HepG2 (cell line): Measurements from ENCODE around the gene STRA6. TPM values are rescaled to one million over a fixed set of nuclear protein-coding genes. Genes with fewer than 3 reads are reported as not detected.

Source experiments
- ATAC-seq: fragments of 200-7000 bp; cut with Tn5 transposase; 3 replicates; pipeline ENCODE4 v1.9.1; 2020; ENCODE audit warnings: mild to moderate bottlenecking, moderate library complexity
- BruUV-seq: library from RNA; stranded (reverse); fragments of 400-500 nt; replicated peaks from 2 replicates; lab custom pipeline; 2021; lab: Mats Ljungman, UMichigan
- CTCF ChIA-PET: fragments of 300-600 bp; formaldehyde crosslinking; extraction: SDS; loops from one replicate; lab custom pipeline; 2021; ENCODE audit warnings: low total read pairs, inconsistent platforms, low intra/inter-chr PET ratio; lab: Yijun Ruan, JAX
- POLR2A ChIA-PET: fragments of 350-600 bp; sonication (Branson Sonifier 250); formaldehyde crosslinking; loops from one replicate; lab custom pipeline; 2020; ENCODE audit warnings: antibody characterized with exemption, inconsistent platforms; lab: Yijun Ruan, JAX
- DNase-seq: peaks from one replicate; pipeline ENCODE4 v3.0.0-alpha.2; 2015; ENCODE audit warnings: low spot score
- FAIRE-seq: peaks from 3 replicates; lab custom pipeline; 2011; peaks lifted over from hg19 to GRCh38; lab: Jason Lieb, UNC
- H2AFZ ChIP-seq: one replicate; pipeline ENCODE4 v1.6.1; 2011; ENCODE audit warnings: low read length, inconsistent platforms
- H3K27ac ChIP-seq: fragments of 300-600 bp; 3 replicates; pipeline ENCODE4 v1.8.0; 2011; ENCODE audit warnings: mixed run types, mild to moderate bottlenecking, mixed read lengths, low read length, inconsistent platforms; ENCODE audit not compliant: insufficient read depth; ENCODE audit errors: extremely low read length
- H3K27me3 ChIP-seq, 2 experiments: fragments of 200-600 bp in 1 of 2; 2 replicates in 1 of 2; 3 replicates in 1 of 2; pipeline versions ENCODE4 v1.6.0 to v1.8.0; 2011; ENCODE audit warnings: low read length in 2 of 2, mild to moderate bottlenecking in 2 of 2, moderate library complexity in 2 of 2, inconsistent platforms in 1 of 2; ENCODE audit not compliant: insufficient read depth in 2 of 2, control insufficient read depth in 1 of 2
- H3K36me3 ChIP-seq, 2 experiments: fragments of 200-600 bp in 1 of 2; replicated peaks in 1 of 2; 2 replicates in 1 of 2; 3 replicates in 1 of 2; pipeline versions ENCODE4 v1.5.1 to v1.8.0; 2011; ENCODE audit warnings: low read length in 2 of 2, inconsistent platforms in 1 of 2; ENCODE audit not compliant: insufficient read depth in 2 of 2, control insufficient read depth in 1 of 2
- H3K4me1 ChIP-seq: 2 replicates; pipeline ENCODE4 v1.5.1; 2012; ENCODE audit warnings: low read length, inconsistent platforms; ENCODE audit not compliant: insufficient read depth
- H3K4me2 ChIP-seq: 2 replicates; pipeline ENCODE4 v1.6.0; 2011; ENCODE audit warnings: low read depth, low read length, inconsistent platforms
- H3K4me3 ChIP-seq, 3 experiments: fragments of 200-600 bp in 1 of 3; sonication (generic), shearing (Covaris generic) in 1 of 3; replicated peaks in 1 of 3; 2 replicates each; pipeline ENCODE4 v1.5.1; 2011 to 2016; ENCODE audit warnings: low read length in 3 of 3, inconsistent platforms in 2 of 3, low read depth in 2 of 3, mild to moderate bottlenecking in 2 of 3, control low read depth in 1 of 3, mixed read lengths in 1 of 3; ENCODE audit not compliant: insufficient read depth in 1 of 3
- H3K79me2 ChIP-seq: one replicate; pipeline ENCODE4 v1.6.1; 2011; ENCODE audit warnings: low read length, inconsistent platforms; ENCODE audit not compliant: insufficient read depth
- H3K9ac ChIP-seq: 2 replicates; pipeline ENCODE4 v1.6.0; 2011; ENCODE audit warnings: mild to moderate bottlenecking, low read depth, low read length, inconsistent platforms; ENCODE audit not compliant: insufficient read depth
- H3K9me3 ChIP-seq: 2 replicates; pipeline ENCODE4 v1.5.1; 2012; ENCODE audit warnings: mild to moderate bottlenecking, low read length
- H4K20me1 ChIP-seq: 2 replicates; pipeline ENCODE4 v1.6.0; 2011; ENCODE audit warnings: inconsistent platforms, mild to moderate bottlenecking, low read length, moderate library complexity; ENCODE audit not compliant: insufficient read depth
- DR1 ChIP-seq: sonication (generic); formaldehyde crosslinking; IDR thresholded peaks from 2 replicates; pipeline ENCODE4 v1.8.0; 2021; ENCODE audit warnings: mild to moderate bottlenecking, missing genetic modification reagents, inconsistent platforms
- GTF2F1 ChIP-seq: fragments of 150-350 bp; IDR thresholded peaks from 2 replicates; pipeline ENCODE4 v1.6.1; 2014; ENCODE audit warnings: low read length
- IKZF1 ChIP-seq: fragments of 450-650 bp; IDR thresholded peaks from 2 replicates; pipeline ENCODE4 v1.7.1; 2016
- KDM3A ChIP-seq: IDR thresholded peaks from 2 replicates; pipeline ENCODE4 v1.6.1; 2018; ENCODE audit warnings: low read depth, missing compliant biosample characterization
- SP4 ChIP-seq: sonication (generic); formaldehyde crosslinking; IDR thresholded peaks from 2 replicates; pipeline ENCODE4 v1.8.1; 2023; ENCODE audit warnings: mild to moderate bottlenecking, missing genetic modification reagents
- ZNF12 ChIP-seq: sonication (generic); formaldehyde crosslinking; IDR thresholded peaks from 2 replicates; pipeline ENCODE4 v1.5.0; 2020; ENCODE audit warnings: missing genetic modification reagents
- ZNF263 ChIP-seq: sonication (generic); formaldehyde crosslinking; IDR thresholded peaks from 2 replicates; pipeline ENCODE4 v1.4.0; 2020; ENCODE audit warnings: missing genetic modification reagents
- WGBS: methylation state at CpG from one replicate; pipeline ENCODE4 v1.1.6; 2017; ENCODE audit warnings: low lambda C conversion rate; 5-methylcytosine and 5-hydroxymethylcytosine counted together
- in situ Hi-C: cut with HindIII; loops from 2 replicates; pipeline ENCODE4 v1.10.0; 2017; ENCODE audit warnings: low pct_unique_long_range_greater_than_20kb; ENCODE audit not compliant: extremely low pct_ligation_motif_present
- intact Hi-C: fragments of 100-400 bp; cut with micrococcal nuclease; formaldehyde crosslinking; loops from one replicate; pipeline ENCODE4 v1.10.0; 2022; ENCODE audit not compliant: unreplicated experiment
- polyA plus RNA-seq, 8 experiments: library from polyadenylated mRNA; depleted of rRNA in 3 of 8; stranded (reverse) in 7 of 8; unstranded in 1 of 8; fragments of >200 nt; fragmentation: Illumina TruSeq in 4 of 8; extraction: Trizol in 4 of 8; gene quantifications; 2 replicates each; pipeline versions ENCODE4 v1.2.1 to v1.2.3, GENCODE V29; 2011 to 2016; ENCODE audit warnings: low read depth in 4 of 8, missing spikeins in 1 of 8, mixed read lengths in 1 of 8; ENCODE audit not compliant: insufficient read depth in 1 of 8
- total RNA-seq, 5 experiments: library from RNA; depleted of rRNA; stranded (reverse); fragments of >200 nt; fragmentation: Illumina TruSeq; extraction: Trizol; gene quantifications; 2 replicates each; pipeline ENCODE4 v1.2.3, GENCODE V29; 2016; ENCODE audit warnings: low read depth in 1 of 5
- TF ChIP-seq, protein P1 (sequence below): sonication (generic); formaldehyde crosslinking; IDR thresholded peaks from 2 replicates; pipeline ENCODE4; 2020; ENCODE audit warnings: missing genetic modification reagents, mild to moderate bottlenecking, borderline replicate concordance

Gene STRA6
- total and polyA plus RNA-seq, 2 of the 13 experiments (the other 11 are each of a cell fraction or from before 2014, with no cell fraction given) = 1.6 to 2.1 TPM

DNA sequence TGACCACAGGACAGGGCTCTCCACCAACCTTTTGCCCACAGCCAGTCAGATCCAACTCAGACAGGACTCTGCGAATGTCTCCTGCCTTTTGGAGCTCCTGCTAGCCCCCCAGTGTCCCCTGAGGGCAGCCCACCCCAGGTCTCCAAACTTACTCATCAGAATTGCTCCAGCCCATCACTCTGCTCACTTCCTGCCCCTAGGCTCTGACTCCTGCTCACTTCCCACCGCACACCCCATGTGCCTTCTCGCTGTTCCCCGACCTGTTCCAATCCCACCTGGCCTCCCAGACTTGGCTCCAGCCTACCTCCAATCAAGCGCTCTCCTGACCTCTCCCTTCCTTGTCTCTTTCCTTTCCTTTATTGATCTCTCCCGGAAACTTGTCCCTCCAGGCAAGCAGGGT is 5.9 kb upstream of the STRA6 start:
- Histone ChIP-seq H3K36me3 (no peaks in the 10 kb centered on the region), H3K27me3 (peaks cover 9 to 43% of the 10 kb centered on the region in 2 experiments), H3K79me2 (no peaks in the 10 kb centered on the region), H3K9ac (no peak overlapping the region), H4K20me1 (0 out of 2 replicates have a peak, but pooled peaks cover 3% of the 10 kb centered on the region), H2AFZ (no peak overlapping the region), H3K27ac (no peak overlapping the region)
- POLR2A ChIA-PET = no interaction called here
- intact Hi-C loops = no loop called here
- TF ChIP-seq IKZF1 = no peak
- no peak for TF ChIP-seq GTF2F1
- TF ChIP-seq, protein P1, sequence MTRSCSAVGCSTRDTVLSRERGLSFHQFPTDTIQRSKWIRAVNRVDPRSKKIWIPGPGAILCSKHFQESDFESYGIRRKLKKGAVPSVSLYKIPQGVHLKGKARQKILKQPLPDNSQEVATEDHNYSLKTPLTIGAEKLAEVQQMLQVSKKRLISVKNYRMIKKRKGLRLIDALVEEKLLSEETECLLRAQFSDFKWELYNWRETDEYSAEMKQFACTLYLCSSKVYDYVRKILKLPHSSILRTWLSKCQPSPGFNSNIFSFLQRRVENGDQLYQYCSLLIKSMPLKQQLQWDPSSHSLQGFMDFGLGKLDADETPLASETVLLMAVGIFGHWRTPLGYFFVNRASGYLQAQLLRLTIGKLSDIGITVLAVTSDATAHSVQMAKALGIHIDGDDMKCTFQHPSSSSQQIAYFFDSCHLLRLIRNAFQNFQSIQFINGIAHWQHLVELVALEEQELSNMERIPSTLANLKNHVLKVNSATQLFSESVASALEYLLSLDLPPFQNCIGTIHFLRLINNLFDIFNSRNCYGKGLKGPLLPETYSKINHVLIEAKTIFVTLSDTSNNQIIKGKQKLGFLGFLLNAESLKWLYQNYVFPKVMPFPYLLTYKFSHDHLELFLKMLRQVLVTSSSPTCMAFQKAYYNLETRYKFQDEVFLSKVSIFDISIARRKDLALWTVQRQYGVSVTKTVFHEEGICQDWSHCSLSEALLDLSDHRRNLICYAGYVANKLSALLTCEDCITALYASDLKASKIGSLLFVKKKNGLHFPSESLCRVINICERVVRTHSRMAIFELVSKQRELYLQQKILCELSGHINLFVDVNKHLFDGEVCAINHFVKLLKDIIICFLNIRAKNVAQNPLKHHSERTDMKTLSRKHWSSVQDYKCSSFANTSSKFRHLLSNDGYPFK (CRISPR knock-in tag) = no peak
- TF ChIP-seq ZNF12 (CRISPR knock-in tag) = no peak
- TF ChIP-seq SP4 (CRISPR knock-in tag) = no peak
- no peak for TF ChIP-seq DR1 (CRISPR knock-in tag)
- no peak for TF ChIP-seq KDM3A (CRISPR knock-in tag)
- peak; percentile 46; the same call in 1 of the 2 replicates for TF ChIP-seq ZNF263 (CRISPR knock-in tag)
- TF ChIP-seq, all 625 proteins: peak for 1
- DNase-seq (no peak), FAIRE-seq (no peak), ATAC-seq (peak; percentile 24; the same call in 2 of the 3 replicates)
- 17% methylated on average over 6 of the region's 6 CpGs for WGBS
- BruUV-seq = no TSS peak
- in situ Hi-C loops = no loop called here
- Histone ChIP-seq H3K4me3 (peak overlapping the region in 2 of 3 experiments; percentile 5 to 46; a peak in 4 of 6 replicates), H3K9me3 (no peaks in the 10 kb centered on the region), H3K4me1 (peaks cover 55% of the 10 kb centered on the region), H3K4me2 (peak overlapping the region; percentile 70)
- CTCF ChIA-PET = no interaction called here
